Vagina (tissue), 2 donors: ENCODE data around the gene C10orf105.

ENCODE experiments used
- POLR2A ChIP-seq, 2 donors: fragments of 450-650 bp; IDR thresholded peaks; one replicate each; pipeline ENCODE4 v1.6.1; 2017; ENCODE audit warnings: antibody characterized with exemption in 2 of 2, mild to moderate bottlenecking in 2 of 2, moderate library complexity in 2 of 2
- TF ChIP-seq, protein P1 (sequence below), 3 experiments: fragments of 450-650 bp in 2 of 3; fragments of 200-600 bp in 1 of 3; sonication (generic) in 1 of 3; IDR thresholded peaks; one replicate each; pipeline ENCODE4 v1.5.1; 2017 to 2019; ENCODE audit warnings: antibody characterized with exemption in 3 of 3, mild to moderate bottlenecking in 2 of 3, moderate library complexity in 2 of 3

DNA sequence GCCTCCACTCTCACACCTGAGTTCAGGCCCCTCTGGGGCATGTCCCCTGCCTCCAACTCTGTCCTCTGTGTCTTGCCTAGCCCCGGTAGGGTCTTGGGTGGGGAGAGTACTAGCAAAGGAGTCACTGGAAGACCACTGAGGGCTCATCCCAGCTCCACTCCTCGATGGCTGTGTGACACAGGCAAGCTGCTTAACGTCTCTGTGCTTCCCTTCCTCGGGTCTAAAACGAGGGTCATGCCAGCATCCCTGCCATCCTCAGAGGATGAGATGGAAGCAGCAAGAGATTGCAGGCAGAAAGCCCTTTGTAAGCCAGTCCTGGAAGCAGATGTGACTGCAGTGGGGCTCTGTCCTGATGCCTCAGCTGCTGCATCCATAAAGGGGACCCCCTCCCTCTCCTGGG lies 15.2 kb upstream of the C10orf105 start:
- TF ChIP-seq, protein P1, sequence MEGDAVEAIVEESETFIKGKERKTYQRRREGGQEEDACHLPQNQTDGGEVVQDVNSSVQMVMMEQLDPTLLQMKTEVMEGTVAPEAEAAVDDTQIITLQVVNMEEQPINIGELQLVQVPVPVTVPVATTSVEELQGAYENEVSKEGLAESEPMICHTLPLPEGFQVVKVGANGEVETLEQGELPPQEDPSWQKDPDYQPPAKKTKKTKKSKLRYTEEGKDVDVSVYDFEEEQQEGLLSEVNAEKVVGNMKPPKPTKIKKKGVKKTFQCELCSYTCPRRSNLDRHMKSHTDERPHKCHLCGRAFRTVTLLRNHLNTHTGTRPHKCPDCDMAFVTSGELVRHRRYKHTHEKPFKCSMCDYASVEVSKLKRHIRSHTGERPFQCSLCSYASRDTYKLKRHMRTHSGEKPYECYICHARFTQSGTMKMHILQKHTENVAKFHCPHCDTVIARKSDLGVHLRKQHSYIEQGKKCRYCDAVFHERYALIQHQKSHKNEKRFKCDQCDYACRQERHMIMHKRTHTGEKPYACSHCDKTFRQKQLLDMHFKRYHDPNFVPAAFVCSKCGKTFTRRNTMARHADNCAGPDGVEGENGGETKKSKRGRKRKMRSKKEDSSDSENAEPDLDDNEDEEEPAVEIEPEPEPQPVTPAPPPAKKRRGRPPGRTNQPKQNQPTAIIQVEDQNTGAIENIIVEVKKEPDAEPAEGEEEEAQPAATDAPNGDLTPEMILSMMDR (IDR thresholded peaks at IDR 0.05), result no peak
- no peak for TF ChIP-seq POLR2A (IDR thresholded peaks at IDR 0.05)
